ENCODE measurements around the gene BFSP1. TPM values are rescaled to one million over a fixed set of nuclear protein-coding genes. Genes with fewer than 3 reads are reported as not detected.
A peak's percentile ranks its signal among the peaks of the same experiment; 100 is the strongest.

Gene BFSP1
- total RNA-seq, 1 donor from 2014 or later = 1.3 TPM

DNA sequence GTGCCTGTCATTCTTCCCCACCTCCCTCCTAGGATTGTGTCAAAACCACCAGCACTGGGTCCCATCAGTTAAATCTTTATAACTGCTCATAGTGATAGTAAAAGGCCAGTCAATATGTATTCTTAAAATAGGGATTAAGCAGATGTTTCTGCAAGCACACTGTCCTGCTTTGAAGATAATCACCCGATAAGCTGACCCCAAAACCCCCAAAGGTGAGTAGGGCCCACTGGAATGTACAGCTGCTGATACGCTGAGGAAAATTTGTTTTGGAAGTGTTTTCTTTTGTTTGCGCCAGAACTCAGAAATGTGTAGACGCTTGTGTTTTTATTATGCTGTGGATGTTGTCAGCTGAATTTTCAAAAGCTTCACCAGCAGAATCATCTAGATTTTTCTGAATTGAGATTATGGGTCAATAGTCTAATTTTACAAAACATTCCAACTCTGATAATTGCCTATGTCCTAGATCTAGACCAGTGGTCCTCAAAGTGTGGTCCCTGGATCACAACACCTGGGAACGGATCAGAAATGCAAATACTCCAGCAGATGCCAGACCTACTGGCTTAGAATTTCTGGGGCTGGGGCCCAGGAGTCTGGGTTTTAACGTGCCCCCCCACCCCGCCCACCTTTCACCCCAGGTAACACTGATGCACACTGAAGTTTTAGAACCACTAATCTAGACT lies 11.4 kb downstream of the BFSP1 start:
- no peak for DNase-seq

DNA sequence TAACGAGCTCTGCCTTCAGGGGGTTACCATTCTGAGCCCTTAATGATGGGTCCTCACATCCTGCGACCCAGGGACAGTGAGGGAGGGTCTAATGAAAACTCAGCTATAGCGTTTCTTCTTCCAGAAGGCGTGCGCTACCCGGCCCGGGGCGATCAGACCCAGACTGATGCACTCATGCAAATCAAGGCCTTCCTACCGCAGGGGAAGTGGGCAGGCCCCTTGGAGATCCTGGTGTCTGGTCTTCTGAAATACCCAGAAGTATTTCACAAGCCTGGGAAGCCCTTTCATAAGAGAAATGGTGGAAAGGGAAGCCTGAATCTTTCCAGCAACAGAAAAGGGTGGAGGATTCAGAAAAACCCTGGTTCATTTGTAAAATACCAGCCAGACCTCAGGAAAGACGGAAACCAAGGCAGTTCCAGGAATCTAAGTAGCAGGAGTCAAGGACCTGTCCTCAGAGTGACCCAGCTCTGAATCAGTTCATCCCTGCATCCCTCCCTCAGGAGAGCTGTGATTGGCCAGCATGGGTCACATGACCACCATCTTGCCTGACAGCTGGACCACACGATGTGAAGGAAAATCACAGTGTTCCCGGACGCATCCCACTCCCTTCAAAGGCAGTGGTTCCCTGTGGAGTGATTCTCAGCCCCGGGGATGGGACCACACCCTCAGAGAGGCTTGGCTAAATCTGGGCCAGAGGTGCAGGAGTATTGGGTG lies 12.7 kb downstream of the BFSP1 start:
- DNase-seq = no peak

DNA sequence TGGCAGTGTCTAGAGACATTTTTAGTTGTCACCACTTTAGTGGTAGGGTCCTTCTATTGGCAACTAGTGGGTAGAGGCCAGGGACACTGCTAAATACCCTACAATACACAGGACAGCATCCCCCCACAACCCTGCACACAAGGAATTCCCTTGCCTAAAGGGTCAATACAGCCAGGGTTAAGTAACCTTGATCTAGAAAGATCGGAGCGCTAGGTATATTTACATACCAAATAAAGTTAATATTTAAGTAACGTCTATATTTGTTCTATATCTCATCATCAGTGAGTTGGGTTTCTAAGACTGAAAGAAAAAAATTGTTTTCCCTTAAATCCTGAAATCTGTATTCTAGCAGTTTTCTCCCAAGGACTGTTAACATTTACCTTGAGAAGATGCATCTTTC lies 16.1 kb downstream of the BFSP1 start:
- no peak for DNase-seq

DNA sequence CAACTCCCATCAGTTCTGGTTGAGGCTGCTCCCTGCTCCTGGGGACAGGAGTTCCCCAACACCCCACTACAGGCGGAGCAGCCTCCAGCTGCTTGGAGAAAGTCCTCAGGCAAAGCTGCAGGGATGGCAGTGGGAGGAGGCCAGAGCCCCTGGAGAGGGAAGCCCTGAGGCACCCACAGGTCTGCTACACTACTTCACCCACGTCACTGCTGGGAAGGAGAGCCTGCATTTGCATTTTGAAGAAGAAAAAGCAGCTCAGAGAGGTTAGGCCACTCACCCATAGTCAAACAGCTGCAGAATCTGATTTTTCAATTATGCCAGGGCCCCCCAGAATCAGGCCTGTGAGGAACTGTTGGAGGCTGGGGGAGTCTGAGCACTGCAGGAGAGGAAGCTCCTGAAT lies 17.2 kb downstream of the BFSP1 start:
- no peak for DNase-seq

DNA sequence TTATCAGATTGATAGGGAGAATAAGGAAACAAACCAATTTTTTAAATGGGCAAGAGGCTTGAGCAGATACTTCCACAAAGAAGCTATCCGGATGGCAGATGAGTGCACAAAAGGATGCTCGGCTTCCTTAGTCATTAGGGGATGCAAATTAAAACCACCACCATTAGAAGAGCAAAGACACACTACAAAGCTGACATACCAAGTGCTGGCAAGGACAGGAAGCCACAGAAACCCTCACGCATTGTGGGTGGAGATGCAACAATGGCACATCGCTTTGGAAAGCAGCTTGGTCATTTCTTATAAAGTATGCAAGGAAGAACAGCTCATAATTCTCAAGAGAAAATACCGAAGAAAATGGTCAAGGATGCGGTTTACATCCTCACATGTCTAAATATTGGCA lies 19.8 kb downstream of the BFSP1 start:
- no peak for DNase-seq

DNA sequence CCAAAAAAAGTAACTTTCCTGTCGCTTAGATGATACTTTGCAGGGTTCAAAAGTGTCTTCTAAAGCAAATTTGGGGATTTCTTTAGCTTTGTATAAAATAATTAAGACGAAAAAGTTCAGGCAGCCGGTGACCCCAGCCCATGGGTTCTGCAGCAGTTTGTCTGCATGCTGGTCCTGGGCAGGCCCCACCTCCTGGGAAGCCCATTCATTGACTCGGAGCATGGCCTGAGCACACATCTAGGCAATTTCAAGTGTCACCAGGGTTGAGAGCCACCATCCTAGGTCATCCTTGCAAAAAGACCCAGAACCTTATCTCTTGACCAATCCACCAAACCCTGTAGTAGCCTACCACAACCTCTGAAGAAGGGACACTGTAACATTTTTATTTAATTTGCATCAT lies 20.6 kb downstream of the BFSP1 start:
- no peak for DNase-seq

DNA sequence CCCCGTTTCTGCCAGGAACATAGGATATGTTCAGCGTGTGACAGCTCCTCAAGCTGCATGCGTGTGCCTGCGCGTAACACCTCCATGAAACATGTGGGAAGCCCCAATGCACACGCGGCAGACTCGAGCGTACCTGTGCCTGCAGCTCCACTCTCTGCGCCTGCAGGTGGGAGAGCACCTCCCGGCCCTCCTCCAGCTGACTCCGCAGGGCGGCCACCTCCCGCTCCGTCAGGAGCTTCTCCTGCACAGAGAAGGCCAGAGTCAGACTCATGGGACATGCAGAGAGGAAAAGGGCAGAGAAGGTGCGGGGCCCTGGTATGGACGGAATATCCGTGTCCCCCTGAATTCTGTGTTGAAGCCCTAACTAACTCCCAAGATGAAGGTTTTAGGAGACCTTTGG lies 22.4 kb downstream of the BFSP1 start:
- no peak for DNase-seq

DNA sequence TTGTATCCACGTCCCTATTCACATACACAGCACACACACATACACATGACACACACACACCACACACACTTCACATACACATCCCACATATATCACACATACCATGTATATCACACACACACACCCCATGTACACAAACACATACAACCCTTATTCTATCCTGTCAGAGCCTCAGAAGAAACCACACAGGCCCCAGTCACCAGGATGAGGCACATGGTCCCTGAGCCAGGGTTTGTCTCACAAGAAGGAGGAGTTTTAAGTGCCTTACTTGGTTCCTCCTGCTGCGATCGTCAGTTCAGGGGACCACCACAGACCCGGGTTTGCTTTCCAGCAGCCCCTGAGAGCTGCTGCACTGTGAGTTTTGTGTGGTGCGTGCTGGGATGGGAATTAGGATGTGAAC lies 23.6 kb downstream of the BFSP1 start:
- DNase-seq = no peak

DNA sequence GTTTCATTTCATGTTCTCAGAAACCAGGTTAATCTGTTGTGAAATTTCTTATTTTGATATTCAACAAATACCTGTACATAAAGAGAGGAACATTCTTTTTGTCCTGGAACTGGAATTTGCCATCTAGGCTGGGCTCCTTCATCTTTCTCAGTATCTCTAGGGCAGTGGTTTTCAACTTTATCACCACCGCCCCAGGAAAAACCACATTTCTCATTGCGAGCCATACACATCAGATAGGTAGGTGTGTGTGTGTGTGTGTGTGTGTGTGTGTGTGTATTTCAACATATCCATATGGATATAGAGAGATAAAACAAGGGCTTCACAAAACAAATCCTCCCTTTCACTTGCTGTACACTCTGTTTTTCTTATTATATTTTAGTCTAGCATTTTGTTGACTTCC lies 24.1 kb downstream of the BFSP1 start:
- no peak for DNase-seq

DNA sequence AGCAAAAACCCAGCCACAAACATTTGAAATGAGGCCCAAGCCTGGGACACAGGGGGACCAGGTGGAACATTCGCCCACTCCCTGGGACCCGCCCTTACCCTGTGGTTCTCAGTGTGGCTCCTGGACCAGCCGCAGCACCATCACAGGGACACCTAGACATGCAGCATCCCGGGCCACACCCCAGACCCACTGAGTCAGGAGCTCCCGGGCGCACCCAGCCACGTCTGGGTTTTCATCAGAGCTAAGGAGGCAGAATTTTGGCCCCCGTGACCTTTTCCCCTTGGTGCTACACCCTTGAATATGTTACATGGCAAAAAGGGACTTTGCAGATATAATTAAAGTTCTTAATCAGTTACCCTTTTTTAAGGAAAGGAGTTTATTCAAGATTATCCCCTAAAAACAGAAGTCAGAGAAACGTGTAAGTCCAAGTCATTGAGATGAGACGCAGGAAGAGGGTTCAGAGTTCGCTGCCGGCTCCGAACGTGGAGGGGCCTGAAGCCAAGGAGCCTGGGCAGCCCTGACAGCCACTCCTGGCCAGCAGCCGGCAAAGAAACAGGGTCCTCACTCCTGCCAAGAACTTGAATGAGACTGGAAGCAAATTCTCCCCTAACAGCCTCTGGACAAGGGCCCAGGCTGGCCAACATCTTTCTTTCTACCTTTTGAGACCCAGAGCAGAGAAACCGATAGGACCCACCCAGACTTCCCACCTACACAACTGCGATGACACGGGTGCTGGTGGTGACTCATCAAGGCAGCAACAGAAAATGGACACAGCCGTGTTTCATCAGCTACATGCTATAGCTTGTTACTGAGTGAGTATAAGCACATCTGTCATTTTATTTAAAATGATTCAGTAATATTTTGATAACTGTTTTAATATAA lies 25.3 kb downstream of the BFSP1 start:
- DNase-seq = no peak

DNA sequence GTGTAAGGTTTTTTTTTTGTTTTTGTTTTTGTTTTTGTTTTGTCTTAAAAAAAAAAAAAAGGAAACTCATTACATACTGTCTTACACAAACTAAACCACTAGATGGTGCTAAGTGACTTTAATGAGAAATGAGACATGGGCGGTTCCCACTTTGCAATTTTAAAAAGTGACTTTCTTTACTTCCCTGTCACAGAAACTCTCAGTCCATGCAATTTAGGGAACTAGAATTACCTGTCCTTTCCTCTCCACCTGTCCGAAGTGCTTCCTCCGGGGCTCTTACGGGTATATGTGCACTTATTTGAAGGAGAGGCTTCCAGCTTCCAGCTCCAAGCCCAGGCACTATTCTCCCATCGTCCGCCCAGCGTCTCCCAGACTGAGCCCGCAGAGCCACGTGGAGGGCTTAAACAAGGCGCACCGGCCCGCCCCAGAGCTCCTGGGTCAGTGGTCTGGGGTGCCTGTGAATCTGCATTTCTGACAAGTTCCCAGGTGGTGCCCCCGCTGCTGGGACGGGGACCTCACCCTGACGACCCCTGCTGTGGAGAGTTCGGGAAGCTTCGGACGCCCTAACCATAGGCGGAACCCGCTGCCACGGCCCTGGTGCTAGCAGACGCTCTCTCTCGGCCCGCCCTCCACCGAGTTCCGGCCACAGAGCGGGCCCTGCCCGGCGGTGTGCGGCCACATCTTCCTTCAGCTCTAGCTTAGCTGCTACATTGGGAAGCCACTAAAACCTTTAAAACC lies 26.1 kb downstream of the BFSP1 start:
- DNase-seq = peak; percentile 51

DNA sequence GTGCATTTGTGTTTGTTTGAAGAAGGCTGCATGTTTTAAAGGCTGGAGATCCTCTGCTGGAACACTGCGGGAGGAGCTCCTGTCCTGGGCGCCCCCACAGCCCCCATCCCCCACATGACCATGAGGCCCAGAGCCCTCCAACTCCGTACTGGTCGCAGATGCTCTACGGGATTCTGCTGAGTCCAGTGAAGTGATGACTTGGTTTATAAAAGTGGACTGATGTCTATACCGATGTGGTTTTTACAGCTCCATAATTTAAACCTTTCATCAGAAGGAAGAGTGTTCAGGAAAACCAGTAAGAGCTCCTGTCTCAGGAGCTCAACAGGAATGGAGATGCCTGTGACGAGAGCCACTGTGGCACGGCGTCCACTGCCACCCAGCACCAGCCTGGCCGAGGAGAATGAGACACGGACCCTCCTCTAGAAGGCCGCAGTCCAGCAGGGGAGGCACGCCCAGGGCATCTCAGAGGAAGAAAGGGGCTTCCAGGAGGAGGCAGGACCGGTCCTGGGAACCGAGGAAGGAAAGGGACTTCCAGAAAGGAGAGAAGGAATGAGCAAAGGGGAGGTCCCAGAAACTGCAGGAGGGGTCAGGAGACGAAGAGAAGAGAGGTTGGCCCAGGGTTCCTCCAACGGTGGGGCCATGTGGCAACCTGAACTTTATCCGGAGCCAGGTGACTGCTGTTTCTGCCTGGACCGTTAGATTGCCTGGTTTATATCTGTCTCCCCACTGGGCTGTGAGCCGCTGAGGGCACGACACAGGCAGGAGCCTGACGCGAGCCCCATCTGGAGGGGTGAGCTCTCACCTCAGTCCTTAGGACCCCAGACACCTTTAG lies 26.9 kb downstream of the BFSP1 start:
- DNase-seq = no peak

DNA sequence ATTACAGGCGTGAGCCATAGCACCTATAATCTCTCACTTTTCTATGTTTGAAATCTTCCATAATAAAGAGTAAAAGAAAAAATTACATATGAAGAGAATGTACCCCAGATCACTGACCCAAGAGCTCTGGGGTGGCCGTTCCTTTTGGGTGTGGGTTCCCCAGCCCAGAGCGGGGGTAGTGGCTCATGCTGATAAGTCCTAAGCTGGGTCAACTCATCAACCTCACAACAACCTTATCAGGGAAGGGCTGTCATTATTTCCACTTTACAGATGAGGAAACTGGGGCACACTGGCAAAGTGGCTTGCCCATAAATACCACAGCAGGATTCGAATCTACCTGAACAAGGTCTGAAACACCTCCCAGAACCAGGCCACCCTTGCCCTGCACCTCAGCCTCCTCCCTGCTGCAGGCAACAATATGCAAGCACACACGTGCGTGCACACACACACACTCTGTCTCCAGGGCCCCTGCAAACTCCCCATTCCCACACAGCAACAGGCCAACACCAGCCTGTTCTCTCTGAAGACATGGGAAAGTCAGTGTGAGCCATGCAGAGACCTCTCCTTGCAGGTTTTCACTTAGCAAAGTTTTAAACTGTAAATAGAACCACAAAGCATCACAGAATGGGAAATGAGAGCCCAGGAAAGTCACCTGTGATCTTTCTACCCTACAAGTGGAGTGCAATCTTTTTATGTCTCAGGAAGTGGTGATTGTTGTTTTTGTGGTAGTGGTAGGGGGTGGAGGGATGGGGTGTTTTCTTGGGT lies 27.7 kb downstream of the BFSP1 start:
- DNase-seq = no peak

DNA sequence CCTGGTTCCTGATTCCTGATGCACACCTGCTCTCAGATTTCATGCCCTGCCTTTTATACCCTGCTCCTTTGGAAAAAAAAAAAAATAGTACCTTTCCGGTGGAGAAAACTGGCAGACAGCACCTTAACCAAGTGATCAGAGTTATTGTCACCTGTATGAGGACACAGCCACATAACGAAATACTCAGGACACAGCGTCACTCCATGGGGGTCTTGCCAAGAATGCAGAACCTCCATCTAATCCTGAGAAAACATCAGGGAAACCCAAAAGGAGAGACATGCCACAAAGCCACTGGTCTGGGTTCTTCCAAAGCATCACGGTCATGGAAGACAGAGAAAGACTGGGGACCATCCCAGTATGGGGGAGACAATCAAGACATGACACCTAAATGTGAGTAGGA lies 29.1 kb downstream of the BFSP1 start:
- no peak for DNase-seq

DNA sequence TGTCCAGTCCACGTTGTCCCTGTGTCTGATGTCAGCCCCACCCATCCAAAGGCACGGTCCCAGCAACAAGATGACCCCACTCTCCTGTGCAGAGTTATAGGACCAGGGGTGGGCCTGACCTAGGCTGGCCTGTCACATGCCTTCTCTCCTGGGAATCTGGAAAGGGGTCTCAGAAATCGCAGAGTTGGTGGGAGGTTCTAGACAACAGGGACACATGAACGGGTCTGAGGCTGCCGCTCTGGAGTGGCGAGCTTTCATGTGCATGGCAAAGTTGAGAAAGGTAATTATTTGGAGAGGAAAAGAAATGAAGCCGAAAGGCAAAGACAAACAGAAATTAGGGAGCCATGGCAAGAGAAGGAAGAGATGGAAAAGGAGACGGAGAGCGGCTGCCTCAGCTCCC lies 29.5 kb downstream of the BFSP1 start:
- DNase-seq = no peak

DNA sequence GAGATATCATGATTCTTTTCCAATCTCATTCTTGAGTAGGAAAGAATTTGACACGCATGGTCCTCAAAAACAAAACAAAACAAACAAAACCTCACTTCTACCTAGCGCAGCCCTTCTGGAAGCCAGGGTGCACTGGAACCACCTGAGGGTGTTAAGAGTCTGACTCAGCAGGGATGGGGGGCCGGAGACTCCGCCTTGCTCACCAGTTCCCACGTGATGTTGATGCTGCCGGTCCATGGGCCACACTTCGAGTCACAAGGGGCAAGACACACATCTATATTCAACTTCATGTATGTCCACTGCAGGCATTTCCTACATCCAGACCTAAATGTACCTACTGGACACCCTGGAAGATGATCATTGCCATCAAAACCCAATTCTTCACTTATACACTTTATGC lies 30.4 kb downstream of the BFSP1 start:
- no peak for DNase-seq

DNA sequence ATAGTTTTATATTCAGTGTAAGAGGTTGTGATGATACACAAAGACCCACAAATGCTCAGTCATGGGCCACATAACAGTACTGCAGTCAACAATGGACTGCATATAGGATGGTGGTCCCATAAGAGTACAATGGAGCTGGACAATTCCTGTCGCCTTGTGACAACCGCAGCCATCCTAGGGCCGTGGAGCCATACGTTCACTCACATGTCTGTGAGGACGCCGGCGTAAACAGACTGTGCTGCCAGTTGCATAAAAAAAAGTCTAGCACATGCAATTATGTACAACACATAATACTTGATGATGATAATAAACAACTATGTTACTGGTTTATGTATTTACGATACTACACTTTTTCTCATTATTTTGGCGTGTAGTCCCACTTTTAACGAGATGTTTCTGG lies 30.9 kb downstream of the BFSP1 start:
- DNase-seq = no peak

DNA sequence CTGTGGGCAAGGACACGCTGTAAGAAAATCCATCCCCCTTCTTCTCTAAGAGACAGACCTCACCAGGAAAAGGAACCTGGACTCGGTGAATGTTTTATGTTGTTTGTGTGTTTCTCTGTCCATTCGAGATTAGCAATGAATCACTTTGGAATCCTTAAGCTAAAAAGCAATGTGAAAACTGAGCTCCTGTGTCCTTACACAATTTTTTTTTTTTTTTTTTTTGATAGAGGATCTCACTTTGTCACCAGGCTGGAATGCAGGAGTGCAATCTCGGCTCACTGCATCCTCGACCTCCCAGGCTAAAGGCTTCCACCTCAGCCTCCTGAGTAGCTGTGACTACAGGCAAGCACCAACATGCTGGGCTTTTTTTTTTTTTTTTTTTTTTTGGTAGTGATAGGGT lies 32.1 kb downstream of the BFSP1 start:
- no peak for DNase-seq

DNA sequence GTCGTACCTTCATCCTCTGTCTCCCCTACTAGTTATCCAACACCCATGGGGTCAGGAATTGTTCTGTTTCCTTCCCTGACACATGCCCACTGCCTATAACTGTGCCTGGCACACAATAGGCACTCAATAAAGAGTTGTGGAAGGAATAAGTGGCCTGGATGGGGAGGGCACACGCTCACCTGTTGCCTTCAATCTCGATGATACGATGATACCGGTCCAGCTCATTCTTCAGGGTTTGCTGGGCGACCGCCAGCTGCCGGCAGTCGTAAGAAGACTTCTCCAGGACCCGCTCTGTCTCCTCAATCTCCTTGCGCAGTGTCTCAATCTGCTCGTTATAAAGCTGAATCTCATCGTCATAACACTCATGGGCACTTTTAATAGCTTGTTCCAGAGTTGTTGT lies 32.5 kb downstream of the BFSP1 start:
- no peak for DNase-seq

DNA sequence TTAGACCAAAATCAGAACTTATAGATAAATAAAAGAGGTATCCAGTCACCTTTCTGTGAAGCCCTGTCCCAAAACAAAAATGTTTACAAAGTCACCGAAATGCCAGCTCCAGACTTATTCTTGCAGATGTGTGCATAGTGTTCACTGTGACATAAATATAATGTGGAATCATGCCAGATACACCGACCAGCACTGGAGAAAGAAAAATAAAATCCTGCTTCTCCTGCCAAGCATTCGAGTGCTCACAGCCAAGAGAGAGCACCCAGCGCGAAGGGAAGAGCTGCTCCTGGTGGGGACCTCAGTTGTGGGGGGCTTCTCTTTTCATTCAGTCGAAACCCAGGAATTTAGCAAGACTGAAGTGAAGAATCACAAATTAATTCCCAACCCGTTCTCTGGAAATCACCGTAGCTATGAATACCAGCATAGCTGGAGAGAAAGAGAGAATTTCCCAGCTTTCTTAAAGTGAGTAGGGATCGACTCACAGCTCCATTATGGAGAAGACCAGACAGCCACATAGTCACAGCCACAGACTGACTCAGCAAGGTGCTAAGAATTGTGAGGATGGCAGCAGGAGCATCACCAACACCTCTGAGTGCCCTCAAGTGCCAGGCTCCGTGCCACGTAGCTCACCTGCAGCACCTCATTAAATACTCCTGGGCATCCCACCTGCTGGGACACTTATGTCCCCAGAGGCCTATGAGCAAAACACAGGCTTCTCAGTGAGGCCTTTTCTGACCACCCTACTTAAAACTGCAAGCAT lies 33.2 kb downstream of the BFSP1 start:
- DNase-seq = no peak
